ENCODE results near the gene CFAP251. TPM values are rescaled to one million over a fixed set of nuclear protein-coding genes. Genes with fewer than 3 reads are reported as not detected.

Gene CFAP251
- total and polyA plus RNA-seq, 8 donors: 0.29 to 2.8 (median 1.2) TPM; not detected in 2

- H3K9me3 ChIP-seq: no peaks in the 10 kb centered on the region
- H3K4me3 ChIP-seq: no peak overlapping the region
- no peaks in the 10 kb centered on the region for H3K27me3 ChIP-seq
- H3K36me3 ChIP-seq: no peaks in the 10 kb centered on the region
- intact Hi-C loops (cut with DNase I; ENCODE audit: low total_unique reads): no loop called here
- H3K4me1 ChIP-seq: no peaks in the 10 kb centered on the region
- DNase-seq: no peak
- 87 to 95% (median 92%) methylated on average over 5 of the region's 5 CpGs for WGBS, 5 donors
- TF ChIP-seq POLR2AphosphoS5 (IDR thresholded peaks at IDR 0.05) (no peak), POLR2A (IDR thresholded peaks at IDR 0.05) (no peak), EP300 (IDR thresholded peaks at IDR 0.05) (no peak)
- TF ChIP-seq, protein P1, sequence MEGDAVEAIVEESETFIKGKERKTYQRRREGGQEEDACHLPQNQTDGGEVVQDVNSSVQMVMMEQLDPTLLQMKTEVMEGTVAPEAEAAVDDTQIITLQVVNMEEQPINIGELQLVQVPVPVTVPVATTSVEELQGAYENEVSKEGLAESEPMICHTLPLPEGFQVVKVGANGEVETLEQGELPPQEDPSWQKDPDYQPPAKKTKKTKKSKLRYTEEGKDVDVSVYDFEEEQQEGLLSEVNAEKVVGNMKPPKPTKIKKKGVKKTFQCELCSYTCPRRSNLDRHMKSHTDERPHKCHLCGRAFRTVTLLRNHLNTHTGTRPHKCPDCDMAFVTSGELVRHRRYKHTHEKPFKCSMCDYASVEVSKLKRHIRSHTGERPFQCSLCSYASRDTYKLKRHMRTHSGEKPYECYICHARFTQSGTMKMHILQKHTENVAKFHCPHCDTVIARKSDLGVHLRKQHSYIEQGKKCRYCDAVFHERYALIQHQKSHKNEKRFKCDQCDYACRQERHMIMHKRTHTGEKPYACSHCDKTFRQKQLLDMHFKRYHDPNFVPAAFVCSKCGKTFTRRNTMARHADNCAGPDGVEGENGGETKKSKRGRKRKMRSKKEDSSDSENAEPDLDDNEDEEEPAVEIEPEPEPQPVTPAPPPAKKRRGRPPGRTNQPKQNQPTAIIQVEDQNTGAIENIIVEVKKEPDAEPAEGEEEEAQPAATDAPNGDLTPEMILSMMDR (IDR thresholded peaks at IDR 0.05): no peak
- no peak overlapping the region for H3K27ac ChIP-seq
Measured at GRCh38 chr12:122014781-122015180, 96.4 kb downstream of the CFAP251 start.

GRCh38 chr12:122018457-122018856 lies 100.1 kb downstream of the CFAP251 start:
- DNase-seq: no peak
- no peak overlapping the region for H3K4me3 ChIP-seq
- H3K27ac ChIP-seq: no peak overlapping the region
- H3K36me3 ChIP-seq: no peaks in the 10 kb centered on the region
- intact Hi-C loops (cut with DNase I; ENCODE audit: low total_unique reads): no loop called here
- H3K9me3 ChIP-seq: no peaks in the 10 kb centered on the region
- peaks cover 0 to 20% (median 8%) of the 10 kb centered on the region in 3 donors for H3K27me3 ChIP-seq
- H3K4me1 ChIP-seq: peaks cover 7 to 20% (median 19%) of the 10 kb centered on the region in 4 donors
- TF ChIP-seq POLR2A (IDR thresholded peaks at IDR 0.05) (no peak), EP300 (IDR thresholded peaks at IDR 0.05) (no peak), POLR2AphosphoS5 (IDR thresholded peaks at IDR 0.05) (no peak)
- TF ChIP-seq, protein P1 (IDR thresholded peaks at IDR 0.05): no peak

DNA sequence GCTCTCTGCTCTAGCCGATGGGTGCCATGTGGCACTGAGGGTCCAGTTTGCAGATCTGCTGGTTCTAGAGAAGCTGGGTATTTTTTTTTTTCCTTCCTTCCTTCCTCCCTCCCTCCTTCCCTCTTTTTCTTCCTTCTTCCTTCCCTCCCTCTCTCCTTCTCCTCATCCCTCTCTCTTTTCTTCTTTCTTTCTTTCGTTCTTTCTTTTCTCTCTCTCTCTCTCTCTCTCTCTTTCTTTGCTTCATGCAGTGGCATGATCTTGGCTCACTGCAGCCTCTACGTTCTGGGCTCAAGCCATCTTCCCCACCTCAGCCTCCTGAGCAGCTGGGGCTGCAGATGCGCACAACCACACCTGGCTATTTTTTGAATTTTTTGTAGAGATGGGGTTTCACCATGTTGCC lies 100.5 kb downstream of the CFAP251 start:
- peaks cover 10 to 24% (median 24%) of the 10 kb centered on the region in 4 donors for H3K4me1 ChIP-seq
- 92 to 97% (median 94%) methylated on average over 4 of the region's 4 CpGs for WGBS, 5 donors
- no peak for DNase-seq
- TF ChIP-seq POLR2AphosphoS5 (IDR thresholded peaks at IDR 0.05) (no peak), POLR2A (IDR thresholded peaks at IDR 0.05) (no peak), EP300 (IDR thresholded peaks at IDR 0.05) (no peak)
- TF ChIP-seq, protein P1 (IDR thresholded peaks at IDR 0.05): no peak
- no peak overlapping the region for H3K27ac ChIP-seq
- no peaks in the 10 kb centered on the region for H3K36me3 ChIP-seq
- H3K27me3 ChIP-seq: peaks cover 0 to 20% (median 8%) of the 10 kb centered on the region in 3 donors
- H3K9me3 ChIP-seq: no peaks in the 10 kb centered on the region
- intact Hi-C loops (cut with DNase I; ENCODE audit: low total_unique reads): no loop called here
- no peak overlapping the region for H3K4me3 ChIP-seq

DNA sequence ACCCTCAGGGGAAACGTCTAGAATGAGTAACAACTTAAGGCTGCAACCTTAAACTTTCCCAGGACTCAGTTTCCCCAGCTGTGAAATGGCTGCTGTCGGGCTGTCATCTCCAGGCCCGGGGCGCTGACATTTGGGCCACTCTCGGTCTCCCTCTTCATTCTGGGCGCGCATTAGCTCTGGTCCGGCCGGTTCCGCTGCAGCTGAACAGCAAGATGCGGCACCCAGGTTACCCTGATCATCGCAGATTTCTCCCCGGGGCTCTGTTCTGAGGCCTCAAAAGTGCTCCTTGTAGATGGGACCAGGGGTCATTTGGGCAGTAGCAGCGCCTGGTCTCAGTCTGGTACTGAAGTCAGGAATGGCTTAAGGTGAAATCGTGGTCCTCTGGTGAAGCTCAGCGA lies 102.4 kb downstream of the CFAP251 start:
- TF ChIP-seq, protein P1 (IDR thresholded peaks at IDR 0.05): no peak
- TF ChIP-seq EP300 (IDR thresholded peaks at IDR 0.05) (no peak), POLR2AphosphoS5 (IDR thresholded peaks at IDR 0.05) (no peak), POLR2A (IDR thresholded peaks at IDR 0.05) (no peak)
- 43 to 60% (median 51%) methylated on average over 15 to 16 of the region's 16 CpGs for WGBS, 5 donors
- intact Hi-C loops (cut with DNase I; ENCODE audit: low total_unique reads): no loop called here

More for the DNA sequence above, 102.4 kb downstream of the CFAP251 start:
- H3K4me3 ChIP-seq: peak overlapping the region; percentile 72 to 93 (median 78)
- peaks cover 14 to 33% (median 29%) of the 10 kb centered on the region in 4 donors for H3K4me1 ChIP-seq
- H3K27ac ChIP-seq: peak overlapping the region in 1 of 5 donors; percentile 85
- no peak for DNase-seq
- H3K27me3 ChIP-seq: peaks cover 0 to 20% (median 8%) of the 10 kb centered on the region in 3 donors
- no peaks in the 10 kb centered on the region for H3K36me3 ChIP-seq
- H3K9me3 ChIP-seq: no peaks in the 10 kb centered on the region

All from stomach (tissue), 9 donors.